ENCODE data around the gene ING2. TPM values are rescaled to one million over a fixed set of nuclear protein-coding genes. Genes with fewer than 3 reads are reported as not detected.

The ING2 gene
- total and polyA plus RNA-seq, 10 of the 15 experiments (the other 5 are each of a cell fraction or from before 2014, with no cell fraction given), result 3.3 to 16.1 (median 10.9) TPM

- DNase-seq (ENCODE audit: low read depth, low spot score), result no peak
- Histone ChIP-seq H3K79me2 (ENCODE audit: control insufficient read depth, insufficient read depth, low read length) (no peaks in the 10 kb centered on the region), H3K9me3 (replicated peaks; ENCODE audit: control insufficient read depth, insufficient read depth, low read length) (no peaks in the 10 kb centered on the region), H3K4me3 (no peak overlapping the region), H2AFZ (ENCODE audit: control insufficient read depth, low read depth, low read length) (no peak overlapping the region), H4K20me1 (ENCODE audit: control insufficient read depth, insufficient read depth) (no peaks in the 10 kb centered on the region), H3K4me2 (ENCODE audit: control insufficient read depth, insufficient read depth) (no peak overlapping the region), H3K4me1 (ENCODE audit: control insufficient read depth, insufficient read depth, low read length) (no peaks in the 10 kb centered on the region), H3K36me3 (ENCODE audit: control insufficient read depth in 2 of 2, insufficient read depth in 2 of 2, low read length in 1 of 2) (no peaks in the 10 kb centered on the region), H3K27me3 (replicated peaks in 1 of 2; ENCODE audit: control insufficient read depth in 2 of 2, insufficient read depth in 2 of 2, low read length in 1 of 2) (no peaks in the 10 kb centered on the region), H3K27ac (ENCODE audit: control insufficient read depth, insufficient read depth) (no peak overlapping the region), H3K9ac (ENCODE audit: control insufficient read depth, insufficient read depth, low read length) (no peak overlapping the region)
- ChIA-PET RAD21 (ENCODE audit: unreplicated experiment) (no interaction called here), CTCF (no interaction called here), SMC1A (ENCODE audit: uncharacterized antibody, unreplicated experiment) (no interaction called here), POLR2A (no interaction called here)
- 92% methylated on average over 3 of the region's 3 CpGs for WGBS (ENCODE audit: insufficient coverage, insufficient replicate concordance, low lambda C conversion rate, missing lambda C conversion rate)
- BruUV-seq (replicated peaks), result no TSS peak
- no peak for FAIRE-seq
- intact Hi-C loops (cut with micrococcal nuclease; ENCODE audit: unreplicated experiment) (no loop called here), in situ Hi-C loops (cut with MboI) (no loop called here)
- no peak for ATAC-seq
- TF ChIP-seq BRCA1 (IDR thresholded peaks at IDR 0.05; ENCODE audit: low read depth, low read length), result no peak
- TF ChIP-seq HCFC1 (IDR thresholded peaks at IDR 0.05; ENCODE audit: low read length), result no peak
- TF ChIP-seq USF1 (IDR thresholded peaks at IDR 0.05; ENCODE audit: borderline replicate concordance, extremely low read length, insufficient read depth, low read depth, low read length), result no peak
- no peak for TF ChIP-seq HDAC2 (IDR thresholded peaks at IDR 0.05)
- TF ChIP-seq POU2F2 (IDR thresholded peaks at IDR 0.05; ENCODE audit: borderline replicate concordance, low read depth, low read length), result no peak
- no peak for TF ChIP-seq GATAD2B (conservative IDR thresholded peaks at IDR 0.05; ENCODE audit: low read depth)
- TF ChIP-seq NBN (IDR thresholded peaks at IDR 0.05), result no peak
- no peak for TF ChIP-seq TCF3 (IDR thresholded peaks at IDR 0.05; ENCODE audit: borderline replicate concordance, insufficient read depth, low read depth, low read length)
- TF ChIP-seq POLR2A (IDR thresholded peaks at IDR 0.05; ENCODE audit: low read depth, low read length), result no peak
- no peak for TF ChIP-seq KAT2A (conservative IDR thresholded peaks at IDR 0.05; ENCODE audit: control insufficient read depth, low read depth, low read length)
Observed at GRCh38 chr4:183495184-183495583, 9.7 kb upstream of the ING2 start.
